ENCODE data around the gene PEX1.
"Not testable (repeated sequence)": the region's sequence is repeated elsewhere in the genome, so short reads cannot be mapped to it uniquely, and the experiment has no call there.

- not testable (repeated sequence) for TF ChIP-seq CTCF, POLR2A, POLR2AphosphoS5 (IDR thresholded peaks at IDR 0.05)
Measured at GRCh38 chr7:92483624-92484023, 44.7 kb downstream of the PEX1 start.
